ENCODE data around the gene GYS2. TPM values are rescaled to one million over a fixed set of nuclear protein-coding genes. Genes with fewer than 3 reads are reported as not detected.

The GYS2 gene
- total and polyA plus RNA-seq, 2 of the 4 experiments (the other 2 are of a cell fraction) = not detected

GRCh38 chr12:21650997-21651396 lies 46.4 kb upstream of the GYS2 start:
- Histone ChIP-seq H4K5ac (ENCODE audit: low read depth, low read length) (no peak overlapping the region), H4K91ac (ENCODE audit: insufficient read depth, low read depth, low read length) (no peak overlapping the region), H2BK15ac (ENCODE audit: low read depth, low read length) (no peak overlapping the region), H3K36me3 (ENCODE audit: control insufficient read depth, insufficient read depth, low read length) (peaks cover 35% of the 10 kb centered on the region), H2AK9ac (replicated peaks; ENCODE audit: low read depth, low read length, poor library complexity) (no peak overlapping the region), H3K9me3 (ENCODE audit: control insufficient read depth, insufficient read depth, low read length) (no peaks in the 10 kb centered on the region), H2AFZ (replicated peaks; ENCODE audit: low read length, poor library complexity) (no peak overlapping the region), H3K4me3 (ENCODE audit: insufficient read depth, low read depth, low read length) (no peak overlapping the region), H2BK120ac (ENCODE audit: low read depth, low read length) (no peak overlapping the region), H3K4ac (ENCODE audit: low read depth, low read length) (no peak overlapping the region), H3K9ac (ENCODE audit: low read depth, low read length) (no peak overlapping the region), H3K79me1 (ENCODE audit: low read depth in 1 of 2, low read length in 2 of 2) (peaks cover 40 to 46% of the 10 kb centered on the region in 2 experiments), H3K27ac (ENCODE audit: insufficient read depth, low read length) (no peak overlapping the region), H3K27me3 (ENCODE audit: control insufficient read depth, insufficient read depth, low read length) (no peaks in the 10 kb centered on the region), H4K20me1 (ENCODE audit: insufficient read depth, low read length) (peaks cover 9% of the 10 kb centered on the region), H2BK20ac (ENCODE audit: low read depth, low read length) (no peak overlapping the region), H3K4me2 (ENCODE audit: low read depth, low read length) (no peak overlapping the region), H3K23ac (ENCODE audit: low read depth, low read length) (no peak overlapping the region), H2AK5ac (ENCODE audit: low read depth, low read length) (no peak overlapping the region), H3K9me1 (ENCODE audit: insufficient read depth, low read length) (0 out of 2 replicates have a peak, but pooled peaks cover 3% of the 10 kb centered on the region), H2BK5ac (ENCODE audit: low read depth, low read length, poor library complexity, severe bottlenecking) (no peak overlapping the region), H3K18ac (ENCODE audit: low read depth, low read length) (no peak overlapping the region), H4K8ac (ENCODE audit: low read depth in 2 of 2, low read length in 2 of 2) (no peak overlapping the region), H3K4me1 (ENCODE audit: control insufficient read depth, insufficient read depth, low read length) (peaks cover 3% of the 10 kb centered on the region; the same call in 1 of the 2 replicates), H3K14ac (replicated peaks; ENCODE audit: low read depth, low read length) (no peak overlapping the region), H3K56ac (ENCODE audit: extremely low read depth, insufficient read depth, low read length) (no peak overlapping the region)
- TF ChIP-seq, protein P1, sequence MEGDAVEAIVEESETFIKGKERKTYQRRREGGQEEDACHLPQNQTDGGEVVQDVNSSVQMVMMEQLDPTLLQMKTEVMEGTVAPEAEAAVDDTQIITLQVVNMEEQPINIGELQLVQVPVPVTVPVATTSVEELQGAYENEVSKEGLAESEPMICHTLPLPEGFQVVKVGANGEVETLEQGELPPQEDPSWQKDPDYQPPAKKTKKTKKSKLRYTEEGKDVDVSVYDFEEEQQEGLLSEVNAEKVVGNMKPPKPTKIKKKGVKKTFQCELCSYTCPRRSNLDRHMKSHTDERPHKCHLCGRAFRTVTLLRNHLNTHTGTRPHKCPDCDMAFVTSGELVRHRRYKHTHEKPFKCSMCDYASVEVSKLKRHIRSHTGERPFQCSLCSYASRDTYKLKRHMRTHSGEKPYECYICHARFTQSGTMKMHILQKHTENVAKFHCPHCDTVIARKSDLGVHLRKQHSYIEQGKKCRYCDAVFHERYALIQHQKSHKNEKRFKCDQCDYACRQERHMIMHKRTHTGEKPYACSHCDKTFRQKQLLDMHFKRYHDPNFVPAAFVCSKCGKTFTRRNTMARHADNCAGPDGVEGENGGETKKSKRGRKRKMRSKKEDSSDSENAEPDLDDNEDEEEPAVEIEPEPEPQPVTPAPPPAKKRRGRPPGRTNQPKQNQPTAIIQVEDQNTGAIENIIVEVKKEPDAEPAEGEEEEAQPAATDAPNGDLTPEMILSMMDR (conservative IDR thresholded peaks at IDR 0.05; ENCODE audit: low read depth, low read length) = no peak
- TF ChIP-seq MXI1 (IDR thresholded peaks at IDR 0.05; ENCODE audit: borderline replicate concordance, low read depth, low read length) (no peak), POLR2A (IDR thresholded peaks at IDR 0.05; ENCODE audit: low read depth, low read length) (no peak), SMC3 (IDR thresholded peaks at IDR 0.05; ENCODE audit: low read depth, low read length) (no peak)
- intact Hi-C loops (cut with micrococcal nuclease) (loop anchor here (10.0 kb wide), 1 partner anchor 874 kb away; no protein-coding TSS in a partner anchor), dilution Hi-C loops (cut with HindIII; ENCODE audit: low sequenced_read_pairs, unreplicated experiment) (no loop called here), in situ Hi-C loops (cut with MboI; ENCODE audit: low sequenced_read_pairs) (no loop called here)
- ChIA-PET POLR2A (ENCODE audit: unreplicated experiment) (no interaction called here), CTCF (no interaction called here)
- no peak for ATAC-seq (ENCODE audit: low read depth)
- BruUV-seq (replicated peaks) = no TSS peak
- DNase-seq = no peak
- no CpG with 5 or more reads among the region's 1 CpG for WGBS, 2 experiments (ENCODE audit: extremely low coverage in 2 of 2, insufficient read length in 1 of 2)

Measured in IMR-90 (cell line).